NCI-H146 treated with DMSO at 0.1 percent for 48 hours (cell line): ENCODE data around the gene COLQ.
"Not testable (repeated sequence)": the region's sequence is repeated elsewhere in the genome, so short reads cannot be mapped to it uniquely, and the experiment has no call there.

ENCODE experiments used
- DNase-seq: peaks from one replicate; lab custom pipeline; 2025; ENCODE audit not compliant: unreplicated experiment; lab: John Stamatoyannopoulos, UW

COLQ gene

DNA sequence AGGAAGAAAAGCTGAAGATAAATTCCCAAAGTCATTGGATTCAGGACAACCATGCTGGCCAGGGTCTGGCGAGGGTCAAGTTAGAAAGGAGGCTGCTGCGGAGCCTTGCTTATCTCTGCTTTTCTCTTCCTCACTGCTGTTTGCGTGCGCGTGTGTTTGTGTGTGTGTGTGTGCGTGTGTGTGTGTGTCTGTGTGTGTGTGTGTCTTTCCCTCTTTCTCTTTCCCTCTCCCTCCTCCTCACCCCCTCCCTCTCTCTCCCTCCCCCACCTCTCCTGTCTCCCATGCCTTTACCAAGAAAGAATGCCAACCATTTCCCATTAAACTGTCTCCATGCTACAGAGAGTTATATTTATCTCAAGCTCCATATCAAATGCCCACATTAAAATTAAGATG, at the start of gene COLQ:
Gene COLQ (minus strand): TSS at position 134 of the 393 bp plus-strand sequence. CDS start 81 bp downstream, at position 53.
- no peak for DNase-seq

DNA sequence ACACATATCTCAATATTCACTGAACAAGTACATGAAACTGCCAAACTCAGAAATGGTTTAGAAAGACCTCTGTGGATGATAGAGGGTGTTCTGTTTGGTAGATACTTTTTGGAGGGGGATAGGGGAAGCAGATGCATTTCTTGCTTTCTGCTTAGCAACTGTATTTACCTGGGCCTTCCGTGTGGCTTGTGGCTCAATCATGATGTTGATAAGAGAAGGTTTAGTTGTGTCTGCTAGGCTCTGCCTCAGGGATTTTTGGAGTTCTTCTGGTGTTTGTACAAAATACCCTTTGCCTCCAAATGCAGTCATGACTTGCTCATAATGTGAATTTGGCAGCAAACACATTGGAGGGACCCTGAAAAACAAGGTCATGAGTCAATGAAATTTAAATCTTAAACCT, 41.7 kb upstream of the COLQ start:
- no peak for DNase-seq

DNA sequence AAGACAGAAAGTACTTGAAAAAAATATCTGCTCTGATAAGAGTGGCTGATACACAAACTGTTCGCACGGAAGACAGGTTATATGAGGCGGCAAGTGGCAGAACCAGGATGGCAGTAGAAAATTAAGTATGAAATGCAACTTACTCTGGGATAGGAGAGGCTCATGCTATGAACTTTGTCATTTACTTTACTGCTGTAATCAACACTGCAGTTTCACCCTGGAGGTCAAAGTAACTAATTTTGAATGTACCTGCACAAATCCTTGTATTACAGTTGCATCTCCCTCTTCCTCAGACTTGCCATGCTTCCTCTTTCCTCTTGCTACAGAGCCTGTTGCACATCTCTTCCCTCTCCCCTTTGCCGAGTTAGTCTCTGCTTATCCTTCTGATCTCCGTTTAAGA, 41.1 kb upstream of the COLQ start:
- no peak for DNase-seq

DNA sequence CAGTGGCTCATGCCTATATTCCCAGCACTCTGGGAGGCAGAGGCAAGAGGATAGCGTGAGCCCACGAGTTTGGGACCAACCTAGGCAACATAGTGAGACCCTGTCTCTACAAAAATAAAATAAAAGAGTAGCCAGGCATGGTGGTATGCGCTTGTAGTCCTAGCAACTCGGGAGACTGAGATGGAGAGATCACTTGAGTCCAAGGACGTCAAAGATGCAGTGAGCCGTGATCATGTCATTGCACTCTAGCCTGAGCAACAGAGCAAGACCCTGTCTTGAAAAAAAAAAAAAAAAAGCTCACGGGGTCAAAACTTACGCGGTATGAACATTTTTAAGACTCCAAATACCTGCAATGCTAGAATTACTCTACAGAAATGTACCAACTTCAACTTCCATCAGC, 37.1 kb upstream of the COLQ start:
- DNase-seq: no peak

GRCh38 chr3:15557511-15557946, 36.0 kb upstream of the COLQ start:
- peak; percentile 18 for DNase-seq

GRCh38 chr3:15556512-15556911, 35.0 kb upstream of the COLQ start:
- no peak for DNase-seq

GRCh38 chr3:15553749-15554148, 32.2 kb upstream of the COLQ start:
- DNase-seq: no peak

DNA sequence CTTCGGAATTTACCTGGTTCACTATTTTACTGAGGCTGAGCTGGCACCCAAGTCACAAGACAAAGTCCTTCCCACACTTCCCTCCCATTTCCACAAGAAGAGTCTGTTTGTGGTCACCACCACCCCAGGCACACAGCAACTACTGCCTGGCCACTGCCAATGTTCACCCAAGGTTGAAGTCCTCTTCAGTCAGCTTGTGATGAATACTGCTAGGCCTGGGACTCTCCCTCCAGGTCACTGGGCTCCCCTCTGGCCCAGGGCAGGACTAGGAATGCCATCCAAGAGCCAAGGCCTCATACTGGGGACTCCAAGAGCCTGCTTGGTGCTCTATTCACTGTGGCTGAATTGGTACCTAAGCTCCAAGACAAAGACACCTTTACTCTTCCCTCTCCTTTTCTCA, 30.4 kb upstream of the COLQ start:
- no peak for DNase-seq

- DNase-seq: no peak
Observed at GRCh38 chr3:15549846-15550245, 28.3 kb upstream of the COLQ start.

GRCh38 chr3:15542614-15543013, 21.1 kb upstream of the COLQ start:
- no peak for DNase-seq

- DNase-seq: no peak
Observed at GRCh38 chr3:15541371-15541770, 19.9 kb upstream of the COLQ start.

GRCh38 chr3:15539066-15539465, 17.6 kb upstream of the COLQ start:
- no peak for DNase-seq

DNA sequence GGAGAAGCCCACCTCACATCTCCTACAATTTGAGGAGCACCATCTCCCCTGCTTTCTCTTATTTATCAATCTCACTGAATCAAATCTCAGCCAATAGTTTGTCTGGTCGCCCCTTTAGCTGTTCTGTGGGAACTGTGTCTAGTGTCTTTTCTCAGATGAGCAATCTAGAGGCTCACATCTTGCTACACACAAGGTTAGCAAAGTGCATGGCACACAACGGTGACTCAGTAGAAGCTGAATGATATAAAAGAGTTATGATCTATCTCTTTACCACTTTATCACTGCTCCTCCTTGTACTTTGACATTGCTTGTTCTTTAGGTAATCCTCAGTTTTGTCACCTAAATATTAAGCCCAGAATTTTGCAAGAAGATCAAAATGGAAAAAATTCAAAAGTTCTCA, 16.8 kb upstream of the COLQ start:
- no peak for DNase-seq

- no peak for DNase-seq
Observed at GRCh38 chr3:15536856-15537255, 15.3 kb upstream of the COLQ start.

DNA sequence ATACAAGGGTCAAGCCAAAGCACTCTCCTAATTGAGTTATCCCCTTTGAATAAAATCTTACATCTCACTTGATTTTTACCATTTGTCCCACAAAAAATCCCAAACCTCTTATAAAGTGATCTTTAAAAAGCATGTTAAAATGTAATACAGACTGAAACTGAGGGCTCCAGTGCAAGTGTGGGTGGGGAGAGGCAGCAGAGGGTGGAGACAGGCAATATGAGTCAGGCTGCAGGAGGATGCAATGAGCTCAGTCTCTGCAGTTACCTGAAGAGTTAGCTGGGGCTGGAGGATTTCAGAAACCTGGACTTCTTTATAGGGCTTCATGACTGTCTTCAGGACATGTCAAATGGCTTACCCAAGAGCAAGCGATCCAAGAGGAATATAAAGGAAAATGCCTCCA, 14.2 kb upstream of the COLQ start:
- DNase-seq: no peak

DNA sequence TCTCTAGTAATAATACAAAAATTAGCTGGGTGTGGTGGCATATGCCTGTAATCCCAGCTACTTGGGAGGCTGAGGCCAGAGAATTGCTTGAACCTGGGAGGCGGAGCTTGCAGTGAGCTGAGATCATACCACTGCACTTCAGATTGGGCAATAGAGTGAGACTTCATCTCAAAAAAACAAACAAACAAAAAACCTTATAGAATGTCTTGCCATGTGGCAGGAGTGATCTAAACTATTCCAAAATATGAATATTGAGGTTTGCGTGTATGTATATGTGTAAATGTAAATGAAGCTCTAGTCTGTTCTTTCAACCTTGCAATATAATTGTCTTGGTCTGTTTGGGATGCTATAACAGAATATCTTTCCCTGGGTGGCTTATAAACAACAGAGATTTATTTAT, 11.1 kb upstream of the COLQ start:
- not testable (repeated sequence) for DNase-seq

GRCh38 chr3:15531346-15531745, 9.8 kb upstream of the COLQ start:
- no peak for DNase-seq

DNA sequence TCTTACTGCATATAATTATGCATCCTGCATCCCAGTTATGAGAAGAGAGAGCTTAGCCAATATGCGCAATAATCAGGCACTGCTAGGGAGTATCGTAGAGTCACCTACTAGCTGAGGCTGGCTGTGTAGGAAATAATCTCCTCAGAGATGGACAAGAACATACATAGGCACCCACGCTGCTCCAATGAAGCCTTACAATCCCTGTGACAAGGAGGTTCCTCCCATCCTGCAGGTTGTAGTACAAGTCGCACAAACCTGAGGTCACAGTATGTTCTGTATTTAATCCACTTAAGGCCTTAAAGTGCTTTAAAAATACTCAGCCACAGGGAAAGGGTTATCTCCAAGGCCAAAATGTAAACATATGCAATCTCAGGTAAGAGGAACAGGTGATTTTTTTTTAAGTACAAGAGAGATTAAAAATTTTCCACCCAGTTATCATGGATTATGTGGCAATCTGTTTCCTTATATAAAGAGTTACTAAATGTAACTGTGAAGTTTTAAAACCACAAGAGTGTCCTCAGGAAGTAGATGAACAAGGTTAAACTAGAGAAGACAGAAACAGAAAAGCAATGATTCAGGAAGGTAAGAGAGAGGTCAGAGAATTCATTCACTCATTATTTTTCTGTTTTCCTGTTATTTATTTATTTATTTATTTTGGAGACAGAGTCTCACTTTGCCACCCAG, 7.5 kb upstream of the COLQ start:
- DNase-seq: no peak

DNA sequence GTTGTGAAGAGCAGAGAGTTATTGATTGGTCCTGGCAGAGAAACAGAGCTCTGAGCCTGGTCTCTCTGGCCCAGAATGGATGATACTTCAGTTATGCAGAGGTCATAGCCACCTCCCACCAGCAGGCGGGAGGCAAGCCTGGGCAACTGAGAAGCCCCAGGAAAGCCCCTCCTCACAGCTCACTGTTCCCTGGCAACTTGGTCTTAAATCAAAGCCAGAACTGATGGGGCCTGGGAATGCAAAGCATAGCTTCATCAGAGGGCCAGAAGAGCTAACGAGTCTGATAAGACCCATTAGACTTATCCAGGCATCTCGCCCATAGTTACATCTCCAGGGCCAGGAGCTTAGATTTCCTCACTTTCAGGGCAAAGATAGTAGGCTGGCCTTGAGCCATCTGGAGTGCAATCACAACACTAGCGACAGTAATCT, 5.5 kb upstream of the COLQ start:
- DNase-seq: no peak

DNA sequence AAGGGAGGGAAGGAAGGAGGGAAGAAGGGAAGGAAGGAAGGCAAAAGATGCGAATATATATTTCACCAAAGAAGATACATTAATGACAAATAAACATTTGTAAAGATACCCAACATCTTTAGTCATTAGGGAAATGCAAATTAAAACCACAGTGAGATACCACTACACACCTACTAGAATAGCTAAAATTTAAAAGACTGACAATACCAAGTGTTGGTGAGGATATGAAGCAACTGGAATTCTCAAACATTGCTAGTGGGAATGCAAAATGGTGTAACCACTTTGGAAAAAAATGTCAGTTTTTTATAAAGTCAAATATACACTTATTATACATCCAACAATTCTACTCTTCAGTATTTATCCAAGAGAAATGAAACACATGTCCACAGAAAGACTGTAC, 4.3 kb upstream of the COLQ start:
- no peak for DNase-seq

DNA sequence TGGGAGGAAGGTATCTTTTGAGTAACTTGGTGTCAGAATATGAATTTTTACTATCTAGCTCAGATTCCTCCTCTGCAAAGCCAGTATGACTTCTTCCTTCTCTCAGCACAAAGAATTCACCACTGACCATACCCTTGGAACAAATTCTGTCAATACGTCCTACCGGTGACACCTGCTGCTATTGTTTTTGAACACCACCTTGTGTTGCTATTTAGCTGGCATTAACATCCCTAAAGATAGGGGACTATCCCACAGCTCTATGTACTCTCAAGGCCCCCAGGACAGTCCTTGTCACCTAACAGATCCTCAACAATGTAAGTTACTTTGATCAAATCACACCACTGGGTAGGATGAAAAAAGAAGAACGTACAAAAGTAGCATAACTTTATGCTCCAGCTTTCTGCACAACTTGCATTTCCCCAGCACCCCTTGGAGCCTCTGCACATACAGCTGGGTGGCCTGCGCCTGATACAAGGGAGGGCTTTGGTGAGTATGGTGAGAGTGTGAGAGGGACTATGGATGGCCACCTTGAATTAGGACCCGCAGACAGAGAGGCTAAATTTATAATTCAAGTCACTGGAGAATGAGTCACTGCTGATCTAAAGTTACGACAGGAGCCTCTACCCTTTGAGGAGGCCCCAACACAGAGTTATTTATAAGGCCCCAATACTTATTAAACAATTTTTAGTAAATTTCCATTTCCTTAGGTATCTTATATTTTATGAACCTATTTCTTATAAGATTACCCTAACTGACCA, 2.3 kb upstream of the COLQ start:
- DNase-seq: no peak

DNA sequence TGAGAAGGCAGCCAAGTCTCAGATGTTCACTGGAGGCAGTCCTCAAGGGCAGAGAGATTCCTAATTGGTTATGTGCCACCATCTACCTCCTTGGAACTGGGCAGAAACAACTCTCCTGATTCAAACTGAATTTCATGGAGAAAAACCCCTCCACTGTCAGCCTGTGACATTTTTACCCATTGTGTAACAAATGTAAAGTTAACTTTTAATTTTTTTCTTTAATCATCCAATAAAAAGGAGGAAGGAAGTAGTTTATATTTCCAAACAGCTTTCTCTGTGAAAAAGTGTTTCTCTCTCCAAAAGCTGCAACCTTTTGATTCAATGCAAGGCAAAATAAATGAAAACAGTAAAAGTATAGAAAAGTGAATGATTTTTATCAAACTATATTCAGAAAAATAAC, 510 bp upstream of the COLQ start:
- no peak for DNase-seq
